ENCODE results near the gene LINC00632.

LINC00632 gene

GRCh38 chrX:140821280-140821679 lies 111.7 kb downstream of the LINC00632 start:
- Histone ChIP-seq H3K9ac (ENCODE audit: low read length) (no peak overlapping the region), H4K20me1 (ENCODE audit: insufficient read depth, low read length) (no peaks in the 10 kb centered on the region), H3K9me3 (ENCODE audit: low read length) (no peaks in the 10 kb centered on the region), H3K36me3 (ENCODE audit: insufficient read depth, low read length) (no peaks in the 10 kb centered on the region), H3K4me1 (ENCODE audit: insufficient read depth, low read length, severe bottlenecking) (no peaks in the 10 kb centered on the region), H3K27ac (ENCODE audit: low read depth, low read length, poor library complexity, severe bottlenecking) (no peak overlapping the region), H2AFZ (ENCODE audit: low read length) (no peak overlapping the region), H3K9me2 (ENCODE audit: low read depth, low read length) (no peaks in the 10 kb centered on the region), H3K27me3 (ENCODE audit: insufficient read depth, low read length) (no peaks in the 10 kb centered on the region), H3K79me2 (ENCODE audit: insufficient read depth, low read length) (no peaks in the 10 kb centered on the region), H3K4me2 (ENCODE audit: low read length) (no peak overlapping the region), H3K4me3 (ENCODE audit: low read depth, low read length, poor library complexity, severe bottlenecking) (no peak overlapping the region), H3F3A (ENCODE audit: insufficient read depth, low read length) (no peaks in the 10 kb centered on the region)
- TF ChIP-seq EZH2 (IDR thresholded peaks at IDR 0.05; ENCODE audit: borderline replicate concordance, low read length) (no peak), CTCF (IDR thresholded peaks at IDR 0.05; ENCODE audit: low read length) (no peak)

- no peak overlapping the region for H2AFZ ChIP-seq (ENCODE audit: low read length)
- no peaks in the 10 kb centered on the region for H3K4me1 ChIP-seq (ENCODE audit: insufficient read depth, low read length, severe bottlenecking)
- H3K4me2 ChIP-seq (ENCODE audit: low read length) = no peak overlapping the region
- no peaks in the 10 kb centered on the region for H3K79me2 ChIP-seq (ENCODE audit: insufficient read depth, low read length)
- no peak overlapping the region for H3K9ac ChIP-seq (ENCODE audit: low read length)
- H3F3A ChIP-seq (ENCODE audit: insufficient read depth, low read length) = no peaks in the 10 kb centered on the region
- H3K27me3 ChIP-seq (ENCODE audit: insufficient read depth, low read length) = no peaks in the 10 kb centered on the region
- no peaks in the 10 kb centered on the region for H3K9me2 ChIP-seq (ENCODE audit: low read depth, low read length)
- H3K4me3 ChIP-seq (ENCODE audit: low read depth, low read length, poor library complexity, severe bottlenecking) = no peak overlapping the region
- H3K36me3 ChIP-seq (ENCODE audit: insufficient read depth, low read length) = no peaks in the 10 kb centered on the region
- no peak overlapping the region for H3K27ac ChIP-seq (ENCODE audit: low read depth, low read length, poor library complexity, severe bottlenecking)
- TF ChIP-seq EZH2 (IDR thresholded peaks at IDR 0.05; ENCODE audit: borderline replicate concordance, low read length) (no peak), CTCF (IDR thresholded peaks at IDR 0.05; ENCODE audit: low read length) (no peak)
- H3K9me3 ChIP-seq (ENCODE audit: low read length) = no peaks in the 10 kb centered on the region
- H4K20me1 ChIP-seq (ENCODE audit: insufficient read depth, low read length) = no peaks in the 10 kb centered on the region
Measured at GRCh38 chrX:140822184-140822583, 112.6 kb downstream of the LINC00632 start.

GRCh38 chrX:140822861-140823260 lies 113.3 kb downstream of the LINC00632 start:
- Histone ChIP-seq H3K9ac (ENCODE audit: low read length) (no peak overlapping the region), H3K9me2 (ENCODE audit: low read depth, low read length) (no peaks in the 10 kb centered on the region), H2AFZ (ENCODE audit: low read length) (no peak overlapping the region), H3K4me2 (ENCODE audit: low read length) (no peak overlapping the region), H4K20me1 (ENCODE audit: insufficient read depth, low read length) (no peaks in the 10 kb centered on the region), H3K36me3 (ENCODE audit: insufficient read depth, low read length) (no peaks in the 10 kb centered on the region), H3K4me1 (ENCODE audit: insufficient read depth, low read length, severe bottlenecking) (no peaks in the 10 kb centered on the region), H3K4me3 (ENCODE audit: low read depth, low read length, poor library complexity, severe bottlenecking) (no peak overlapping the region), H3F3A (ENCODE audit: insufficient read depth, low read length) (no peaks in the 10 kb centered on the region), H3K9me3 (ENCODE audit: low read length) (no peaks in the 10 kb centered on the region), H3K27me3 (ENCODE audit: insufficient read depth, low read length) (no peaks in the 10 kb centered on the region), H3K79me2 (ENCODE audit: insufficient read depth, low read length) (no peaks in the 10 kb centered on the region), H3K27ac (ENCODE audit: low read depth, low read length, poor library complexity, severe bottlenecking) (no peak overlapping the region)
- no peak for TF ChIP-seq CTCF (IDR thresholded peaks at IDR 0.05; ENCODE audit: low read length)
- no peak for TF ChIP-seq EZH2 (IDR thresholded peaks at IDR 0.05; ENCODE audit: borderline replicate concordance, low read length)
